NCI-H1417 (cell line): ENCODE measurements around the gene RHBDL1.

ENCODE experiments used
- DNase-seq, 3 experiments: peaks; one replicate each; lab custom pipeline; 2025; lab: John Stamatoyannopoulos, UW

The RHBDL1 gene

DNA sequence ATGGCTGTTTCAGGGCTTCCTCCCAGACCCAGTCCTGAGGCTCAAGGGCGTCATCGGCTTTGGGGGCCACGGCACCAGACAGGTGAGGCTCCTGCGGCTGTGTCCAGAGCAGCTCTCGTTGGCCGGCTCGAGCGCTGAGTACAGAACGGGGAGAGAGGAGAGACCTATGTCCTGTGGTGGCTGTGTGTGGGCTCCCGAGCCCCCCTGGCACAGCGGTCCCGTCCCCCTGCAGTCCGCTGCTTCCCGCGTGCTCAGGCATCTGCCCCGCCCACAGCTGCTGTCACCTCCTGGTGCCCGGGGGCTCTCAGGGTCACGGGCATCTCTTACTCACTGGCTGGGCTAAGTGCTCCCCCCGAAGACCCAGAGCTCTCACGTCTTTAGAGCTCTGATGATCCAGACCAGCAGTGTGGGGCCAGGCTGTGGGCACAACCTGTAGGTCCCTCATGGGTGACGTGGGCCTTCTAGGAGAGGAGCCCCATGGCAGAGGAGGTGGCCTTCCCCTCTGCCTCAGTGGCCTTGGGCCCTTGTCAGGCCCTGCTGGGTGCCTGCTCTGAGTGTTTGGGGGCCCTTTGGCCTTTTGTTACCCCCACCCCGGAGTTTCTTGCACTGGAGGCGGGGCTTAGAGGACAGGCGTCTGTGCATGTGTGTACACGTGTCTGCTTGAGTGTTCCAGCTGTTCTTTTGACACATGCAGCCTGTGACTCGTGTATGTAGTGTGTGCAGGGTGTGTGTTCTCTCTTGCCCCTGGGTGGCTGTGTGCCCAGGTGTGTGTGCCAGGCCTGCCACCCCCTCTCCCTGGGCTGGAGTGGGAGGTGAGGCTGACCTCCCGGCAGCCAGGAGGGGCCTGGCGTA, 22.8 kb upstream of the RHBDL1 start:
- DNase-seq, result no peak

DNA sequence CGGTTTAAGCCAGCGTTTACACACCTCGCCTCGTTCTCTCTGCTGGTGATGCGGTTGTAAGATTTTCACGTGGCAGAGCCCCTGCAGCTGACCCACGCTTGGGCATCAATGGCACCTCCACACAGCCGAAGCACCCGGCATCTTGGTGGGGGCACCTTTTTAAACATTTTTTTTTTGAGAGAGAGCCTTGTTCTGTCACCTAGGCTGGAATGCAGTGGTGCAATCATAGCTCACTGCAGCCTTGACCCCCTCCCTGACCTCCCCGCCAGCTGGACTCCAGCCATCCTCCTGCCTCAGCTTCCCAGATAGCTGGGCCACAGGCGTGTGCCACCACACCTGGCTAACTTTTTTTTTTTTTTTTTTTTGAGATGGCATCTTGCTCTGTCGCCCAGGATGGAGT, 21.4 kb upstream of the RHBDL1 start:
- DNase-seq, result no peak

DNA sequence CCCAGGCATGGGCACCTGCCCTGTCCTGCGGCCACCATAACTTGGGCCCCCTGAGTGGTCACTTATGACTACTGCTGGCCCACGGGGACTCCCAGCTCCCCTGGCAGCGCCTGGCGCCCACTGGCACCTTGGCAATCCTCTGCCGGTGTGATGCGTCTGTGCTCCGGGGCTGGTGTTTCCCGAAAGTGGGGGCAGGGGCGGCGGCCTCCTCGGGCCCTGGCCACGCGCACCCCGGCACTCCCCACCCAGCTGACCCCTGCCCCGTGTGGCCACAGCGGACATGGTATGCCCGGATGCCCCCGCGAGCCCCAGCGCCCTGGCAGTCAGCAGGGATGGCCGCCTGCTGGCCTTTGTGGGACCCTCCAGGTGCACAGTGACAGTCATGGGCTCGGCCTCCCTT, 18.0 kb upstream of the RHBDL1 start:
- no peak for DNase-seq

DNA sequence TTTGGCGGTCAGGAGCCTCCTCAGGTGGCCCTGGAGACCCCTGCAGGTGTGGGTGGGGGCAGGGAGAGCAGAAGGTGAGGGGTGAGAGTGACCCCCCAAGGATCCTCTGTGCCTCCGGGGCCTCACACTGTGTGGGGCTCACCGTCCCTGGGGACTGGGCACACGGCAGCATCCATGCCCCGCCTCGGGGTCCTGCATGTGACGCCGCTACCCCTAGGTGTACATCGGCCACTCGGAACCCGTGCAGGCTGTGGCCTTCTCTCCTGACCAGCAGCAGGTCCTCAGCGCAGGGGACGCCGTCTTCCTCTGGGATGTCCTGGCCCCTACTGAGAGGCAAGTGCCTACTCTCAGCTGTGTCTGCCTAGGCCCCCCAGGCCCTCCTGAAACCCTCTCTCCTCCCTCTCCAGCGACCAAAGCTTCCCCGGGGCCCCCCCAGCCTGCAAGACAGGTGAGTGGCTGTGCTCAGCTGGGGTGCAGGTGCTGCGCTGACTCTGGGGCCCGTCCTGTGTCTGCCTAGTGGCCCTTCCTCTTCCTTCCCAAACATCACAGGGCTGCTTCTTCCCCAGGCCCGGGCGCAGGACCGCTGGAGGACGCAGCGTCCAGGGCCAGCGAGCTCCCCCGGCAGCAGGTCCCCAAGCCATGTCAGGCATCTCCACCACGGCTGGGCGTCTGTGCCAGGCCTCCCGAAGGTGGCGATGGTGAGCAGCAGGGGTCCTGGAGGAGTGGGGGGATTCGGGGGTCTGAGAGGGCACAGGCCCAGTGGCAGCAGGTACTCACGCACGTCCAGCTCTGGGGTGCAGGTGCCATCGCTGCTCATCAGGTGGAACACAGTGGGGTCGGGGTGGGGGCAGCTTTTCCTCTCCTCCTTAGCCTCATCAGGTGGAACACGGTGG, 16.5 kb upstream of the RHBDL1 start:
- no peak for DNase-seq

DNA sequence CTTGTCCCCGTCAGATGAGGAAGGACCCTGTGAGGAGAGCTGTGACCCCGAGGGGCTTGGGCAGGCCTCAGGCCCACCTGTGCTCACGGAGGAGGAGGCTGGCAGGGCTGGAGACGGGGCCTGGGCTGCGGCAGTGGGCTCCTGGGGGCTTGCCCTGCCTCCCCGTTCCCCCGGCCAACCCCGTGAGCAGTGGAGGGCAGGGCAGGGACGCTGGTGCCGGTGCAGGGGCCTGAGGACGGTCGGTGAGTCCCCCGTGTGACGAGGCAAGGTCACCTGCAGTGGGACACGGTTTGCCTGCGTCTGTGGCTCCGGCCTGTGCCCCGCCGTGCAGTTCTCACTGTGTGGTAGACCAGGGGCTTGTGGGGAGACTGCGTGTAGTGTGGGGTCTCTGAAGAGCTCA, 15.9 kb upstream of the RHBDL1 start:
- DNase-seq, result no peak

DNA sequence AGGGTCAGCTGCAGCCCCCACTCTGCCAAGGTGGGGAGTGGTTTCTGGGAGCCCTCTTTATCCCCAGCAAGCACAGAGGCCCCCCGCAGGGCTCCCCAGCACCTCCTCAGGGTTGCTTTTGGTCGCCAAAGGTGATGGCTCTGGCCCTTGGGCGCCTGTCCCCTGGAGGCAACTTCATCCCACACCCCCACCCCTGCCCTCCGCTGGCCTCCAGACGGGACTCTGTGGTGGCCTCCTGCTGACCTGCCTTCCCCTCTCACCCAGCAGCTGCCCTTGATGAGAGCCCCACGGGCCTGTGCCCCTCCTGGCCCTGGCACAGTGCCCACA, 15.4 kb upstream of the RHBDL1 start:
- DNase-seq, result no peak

DNA sequence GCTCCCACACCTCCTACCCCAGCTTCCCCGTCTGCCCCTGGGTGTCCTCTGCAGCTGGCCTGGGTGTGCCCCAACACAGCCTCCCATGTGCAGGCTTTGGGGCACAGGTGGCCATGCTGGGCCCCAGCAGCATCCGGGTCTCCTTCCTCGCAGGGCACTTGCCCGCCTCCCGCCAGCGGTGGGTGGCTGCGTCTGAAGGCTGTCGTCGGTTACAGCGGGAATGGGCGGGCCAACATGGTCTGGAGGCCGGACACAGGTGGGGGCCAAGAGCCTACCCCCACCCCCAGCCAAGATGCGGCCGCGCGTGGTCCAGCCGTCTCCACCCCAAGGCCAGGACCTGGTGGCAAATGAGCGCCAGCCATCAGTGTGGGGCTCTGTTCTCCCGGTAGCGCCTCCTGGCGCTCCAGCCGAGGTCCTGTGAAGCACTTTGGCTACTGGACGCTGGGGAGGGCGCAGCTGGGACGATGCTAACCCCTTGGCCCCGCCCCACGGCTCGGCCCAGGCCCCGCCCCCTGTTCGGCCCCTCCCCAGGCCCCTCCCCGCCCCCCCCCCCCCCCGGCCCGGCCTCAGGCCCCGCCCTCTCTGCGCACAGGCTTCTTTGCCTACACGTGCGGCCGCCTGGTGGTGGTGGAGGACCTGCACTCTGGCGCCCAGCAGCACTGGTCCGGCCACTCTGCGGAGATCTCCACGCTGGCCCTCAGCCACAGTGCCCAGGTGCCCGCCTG, 14.8 kb upstream of the RHBDL1 start:
- peak; percentile 86 to 91 (median 89) for DNase-seq

DNA sequence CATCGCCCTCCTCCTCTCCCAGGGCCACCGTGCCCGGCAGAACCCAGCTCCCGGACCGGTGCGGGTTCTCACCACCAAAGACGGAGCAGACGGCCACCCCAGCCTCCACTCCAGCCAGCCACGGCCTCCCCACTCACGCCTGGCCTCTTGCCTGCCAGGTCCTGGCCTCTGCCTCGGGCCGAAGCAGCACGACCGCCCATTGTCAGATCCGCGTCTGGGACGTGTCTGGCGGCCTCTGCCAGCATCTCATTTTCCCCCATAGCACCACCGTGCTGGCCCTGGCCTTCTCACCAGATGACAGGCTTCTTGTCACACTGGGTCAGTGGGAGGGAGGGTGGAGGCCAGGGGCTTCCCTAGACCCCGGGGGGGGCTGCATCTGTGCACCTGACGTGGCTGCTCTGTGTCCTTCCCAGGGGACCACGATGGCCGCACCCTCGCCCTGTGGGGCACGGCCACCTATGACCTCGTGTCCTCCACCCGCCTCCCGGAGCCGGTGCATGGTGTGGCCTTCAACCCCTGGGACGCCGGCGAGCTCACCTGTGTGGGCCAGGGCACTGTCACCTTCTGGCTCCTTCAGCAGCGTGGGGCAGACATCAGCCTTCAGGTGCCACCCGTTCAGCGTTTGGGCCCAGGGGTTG, 14.2 kb upstream of the RHBDL1 start:
- no peak for DNase-seq

DNA sequence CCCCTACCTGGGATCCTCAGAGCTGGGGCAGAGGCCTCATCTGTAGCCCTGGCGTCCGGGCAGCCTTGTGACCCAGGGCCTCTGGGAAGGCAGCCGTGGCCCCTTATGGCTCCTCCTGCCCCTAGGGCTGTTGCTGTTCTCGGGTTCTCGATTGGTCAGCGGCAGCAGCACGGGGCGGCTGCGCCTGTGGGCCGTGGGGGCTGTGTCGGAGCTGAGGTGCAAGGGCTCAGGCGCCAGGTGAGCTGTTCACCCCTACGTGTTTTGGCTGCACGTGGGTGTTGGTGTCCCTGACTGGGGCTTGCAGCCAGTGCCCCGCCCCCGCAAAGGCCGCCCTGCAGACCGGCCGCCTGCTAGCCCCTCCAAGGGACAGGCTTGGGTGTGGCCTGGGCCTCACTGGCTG, 13.4 kb upstream of the RHBDL1 start:
- no peak for DNase-seq

DNA sequence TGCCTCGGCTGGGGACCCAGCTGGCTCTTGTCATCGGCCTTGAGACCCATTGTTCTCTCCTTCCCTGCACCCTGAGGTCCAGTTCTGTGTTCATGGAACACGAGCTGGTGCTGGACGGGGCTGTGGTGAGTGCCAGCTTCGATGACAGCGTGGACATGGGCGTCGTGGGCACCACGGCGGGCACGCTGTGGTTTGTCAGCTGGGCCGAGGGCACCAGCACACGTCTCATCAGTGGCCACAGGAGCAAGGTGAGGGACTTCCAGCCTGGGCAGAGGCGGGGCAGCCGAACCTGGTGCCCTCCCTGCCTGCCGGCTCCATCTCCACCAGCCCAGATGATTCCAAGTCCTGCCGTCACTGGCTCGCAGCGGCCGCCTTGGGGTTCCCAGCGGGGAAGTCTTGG, 12.9 kb upstream of the RHBDL1 start:
- no peak for DNase-seq

DNA sequence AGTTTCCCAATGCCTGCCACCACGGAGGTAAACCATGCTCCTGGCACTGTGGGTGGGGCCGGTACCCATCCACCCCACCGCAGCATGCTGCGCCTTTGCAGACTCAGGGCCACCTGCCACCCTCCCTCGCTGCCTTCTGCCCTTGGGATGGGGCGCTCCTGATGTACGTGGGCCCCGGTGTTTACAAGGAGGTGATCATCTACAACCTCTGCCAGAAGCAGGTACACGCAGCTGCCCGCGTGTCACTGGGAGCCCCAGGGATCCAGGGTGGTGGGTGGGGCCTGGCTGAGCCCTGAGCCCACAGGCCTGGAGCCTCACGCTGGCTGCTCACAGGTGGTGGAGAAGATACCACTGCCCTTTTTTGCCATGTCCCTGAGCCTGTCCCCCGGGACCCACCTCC, 8.9 kb upstream of the RHBDL1 start:
- DNase-seq, result no peak

DNA sequence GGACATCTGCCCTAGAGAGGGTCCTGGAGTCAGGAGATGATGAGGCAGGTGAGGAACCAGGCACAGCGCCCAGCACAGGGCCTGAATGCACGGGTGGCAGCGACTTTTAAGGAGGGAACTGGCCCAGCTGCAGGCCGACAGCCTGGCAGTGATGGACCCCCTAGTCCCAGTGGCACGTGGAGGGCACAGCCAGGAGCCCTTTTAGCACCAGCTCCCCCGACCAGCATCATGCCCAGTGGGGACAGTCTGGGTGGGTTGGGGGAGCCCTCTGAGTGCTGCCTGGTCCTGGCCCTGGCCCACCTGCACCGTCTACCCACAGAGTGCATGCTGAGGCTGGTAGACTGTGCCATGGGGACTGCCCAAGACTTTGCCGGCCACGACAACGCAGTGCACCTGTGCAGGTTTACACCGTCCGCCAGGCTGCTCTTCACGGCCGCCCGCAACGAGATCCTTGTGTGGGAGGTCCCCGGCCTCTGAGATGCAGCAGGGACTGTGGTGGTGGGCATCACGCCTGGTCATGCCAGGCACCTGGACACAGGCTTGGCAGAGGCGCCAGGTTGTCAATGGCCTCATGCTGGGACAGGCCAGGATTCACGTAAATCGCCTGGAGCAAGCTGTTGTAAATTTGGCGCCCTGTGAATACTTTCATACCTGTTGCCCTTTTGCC, 8.2 kb upstream of the RHBDL1 start:
- DNase-seq, result peak in 1 of 3 experiments; percentile 14

DNA sequence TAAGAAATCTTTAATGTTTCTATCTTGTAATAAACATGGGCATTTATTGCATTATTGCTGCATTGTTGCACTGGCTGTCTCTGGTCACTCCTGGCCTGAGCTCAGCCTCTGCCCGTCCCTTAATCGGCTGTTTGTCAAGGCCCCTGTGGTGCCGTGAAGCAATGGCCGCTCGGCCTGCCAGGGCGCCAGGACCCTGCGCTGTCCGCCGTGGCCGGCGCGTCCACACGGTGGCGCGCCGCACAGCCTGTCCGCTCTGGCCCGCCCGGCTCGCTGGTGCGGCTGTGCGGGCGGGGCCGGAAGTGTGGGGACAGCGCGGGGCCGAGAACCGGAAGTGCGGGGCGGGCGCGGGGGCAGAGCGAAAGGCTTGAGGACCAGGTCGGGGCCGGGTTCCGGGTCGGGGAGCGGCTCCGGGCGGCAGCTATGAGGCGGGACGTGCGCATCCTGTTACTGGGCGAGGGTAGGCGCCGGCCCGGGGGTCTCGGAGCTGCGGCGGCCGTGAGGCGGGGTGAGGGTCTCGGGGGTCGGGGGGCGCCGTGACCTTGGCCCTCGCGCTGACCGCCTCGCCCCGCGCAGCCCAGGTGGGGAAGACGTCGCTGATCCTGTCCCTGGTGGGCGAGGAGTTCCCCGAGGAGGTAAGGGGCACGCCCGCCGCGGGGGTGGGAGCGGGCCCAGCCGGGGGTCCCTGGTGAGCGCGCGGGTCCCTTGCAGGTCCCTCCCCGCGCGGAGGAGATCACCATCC, 7.5 kb upstream of the RHBDL1 start, which contains the start of gene RHOT2:
Gene RHOT2 (plus strand): TSS at position 353 of the 739 bp plus-strand sequence. CDS start 68 bp downstream, at position 421.
- DNase-seq, result peak; percentile 90 to 98 (median 93)

DNA sequence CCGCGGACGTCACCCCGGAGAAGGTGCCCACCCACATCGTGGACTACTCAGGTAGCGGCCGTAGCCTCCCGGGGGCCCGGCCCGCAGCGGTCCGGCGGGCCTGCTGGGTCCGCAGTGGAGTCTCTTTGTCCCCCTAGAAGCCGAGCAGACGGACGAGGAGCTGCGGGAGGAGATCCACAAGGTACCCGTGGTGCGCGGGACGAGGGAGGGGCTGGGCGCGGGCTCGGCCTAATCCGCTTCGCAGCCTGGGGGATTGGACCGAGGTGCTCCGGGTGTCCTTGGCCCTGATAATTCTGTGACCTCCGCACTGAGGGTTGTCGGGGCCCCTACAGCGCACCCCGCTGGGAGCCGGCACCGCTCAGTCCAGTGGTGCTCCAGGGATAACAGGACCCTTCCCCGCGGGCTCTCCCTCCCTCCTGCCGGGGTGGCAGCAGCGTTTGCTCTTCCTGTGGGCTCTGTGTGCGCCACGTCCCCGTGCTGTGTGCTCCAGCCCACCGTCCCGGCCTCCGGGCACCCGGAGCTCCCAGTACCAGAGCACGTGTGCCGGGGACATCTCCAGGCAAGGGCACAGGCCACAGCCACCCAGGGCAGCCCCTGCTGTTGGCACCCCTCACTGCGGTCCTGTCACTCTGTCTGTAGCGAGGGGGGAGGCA, 6.8 kb upstream of the RHBDL1 start:
- DNase-seq, result no peak

DNA sequence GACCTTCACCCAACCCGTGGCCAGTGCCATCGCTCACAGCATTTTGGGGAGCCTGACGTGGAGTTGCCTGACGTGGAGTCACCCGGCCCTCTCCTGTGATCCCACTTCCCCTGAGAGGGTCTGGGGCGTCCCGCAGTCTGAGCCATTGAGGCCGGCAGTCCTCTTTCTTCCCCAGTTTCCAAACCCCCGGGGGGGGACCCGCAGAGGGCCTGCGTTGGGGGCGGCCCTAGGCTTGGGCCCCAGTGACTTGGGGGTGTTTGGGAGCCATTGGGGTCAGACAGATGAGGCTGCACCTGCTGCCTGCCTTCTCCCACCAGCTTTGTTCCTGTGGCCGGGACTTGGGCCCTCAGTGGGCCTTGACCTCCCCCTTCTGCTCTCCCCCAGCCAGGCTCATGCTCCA, 5.8 kb upstream of the RHBDL1 start:
- DNase-seq, result no peak

DNA sequence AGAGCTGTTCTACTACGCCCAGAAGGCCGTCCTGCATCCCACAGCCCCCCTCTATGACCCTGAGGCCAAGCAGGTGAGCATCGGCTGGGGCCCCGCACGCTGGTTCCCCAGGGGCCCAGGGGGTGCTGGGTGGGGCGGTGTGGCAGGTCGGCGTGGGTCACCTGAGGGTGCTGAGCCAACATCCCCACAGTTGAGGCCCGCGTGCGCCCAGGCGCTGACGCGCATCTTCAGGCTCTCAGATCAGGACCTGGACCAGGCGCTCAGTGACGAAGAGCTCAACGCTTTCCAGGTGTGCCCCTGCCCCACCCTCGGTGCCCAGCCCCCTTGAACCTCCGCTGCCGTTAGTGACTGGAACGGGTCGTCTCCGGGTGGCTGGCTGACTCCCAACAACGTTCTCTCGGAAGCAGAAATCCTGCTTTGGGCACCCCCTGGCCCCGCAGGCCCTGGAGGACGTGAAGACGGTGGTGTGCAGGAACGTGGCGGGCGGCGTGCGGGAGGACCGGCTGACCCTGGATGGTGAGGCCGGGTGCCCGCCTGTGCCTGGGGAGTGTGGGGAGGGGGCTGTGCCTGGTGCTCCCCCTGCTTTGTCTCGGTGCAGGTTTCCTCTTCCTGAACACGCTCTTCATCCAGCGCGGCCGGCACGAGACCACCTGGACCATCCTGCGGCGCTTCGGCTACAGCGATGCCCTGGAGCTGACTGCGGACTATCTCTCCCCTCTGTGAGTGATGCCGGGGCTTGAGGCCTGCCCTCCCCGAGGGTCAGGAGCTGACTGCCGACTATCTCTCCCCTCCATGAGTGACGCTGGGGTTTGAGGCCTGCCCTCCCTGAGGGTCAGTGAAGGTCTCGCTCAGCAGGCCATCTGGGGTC, 4.8 kb upstream of the RHBDL1 start:
- DNase-seq, result no peak

DNA sequence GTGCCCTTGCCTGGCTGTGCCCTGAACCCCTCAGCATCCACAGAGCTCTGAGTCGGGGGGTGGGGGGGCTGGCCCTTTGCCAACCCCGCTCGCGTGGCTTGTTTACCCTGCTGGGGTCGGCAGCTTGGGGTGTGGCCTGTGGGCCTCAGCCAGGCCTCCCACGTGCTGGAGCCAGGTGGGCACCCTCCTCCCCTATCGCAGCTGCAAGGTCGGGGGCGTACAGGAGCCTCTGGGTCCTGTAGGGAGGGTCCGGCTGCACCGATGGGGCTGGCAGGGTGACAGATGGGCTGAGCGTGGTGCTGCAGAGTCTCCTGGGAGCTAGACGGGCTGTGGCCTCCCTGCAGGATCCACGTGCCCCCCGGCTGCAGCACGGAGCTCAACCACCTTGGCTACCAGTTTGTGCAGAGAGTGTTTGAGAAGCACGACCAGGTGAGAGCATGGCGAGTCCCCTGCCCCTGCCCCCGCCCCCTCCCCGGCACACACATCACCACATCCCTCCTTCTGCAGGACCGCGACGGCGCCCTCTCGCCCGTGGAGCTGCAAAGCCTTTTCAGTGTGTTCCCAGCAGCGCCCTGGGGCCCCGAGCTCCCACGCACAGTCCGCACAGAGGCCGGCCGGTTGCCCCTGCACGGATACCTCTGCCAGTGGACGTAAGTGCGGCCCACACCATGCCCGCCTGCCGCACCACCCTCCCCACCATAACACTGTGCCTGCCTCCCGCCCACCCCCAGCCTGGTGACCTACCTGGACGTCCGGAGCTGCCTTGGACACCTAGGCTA, 3.9 kb upstream of the RHBDL1 start:
- DNase-seq, result no peak

DNA sequence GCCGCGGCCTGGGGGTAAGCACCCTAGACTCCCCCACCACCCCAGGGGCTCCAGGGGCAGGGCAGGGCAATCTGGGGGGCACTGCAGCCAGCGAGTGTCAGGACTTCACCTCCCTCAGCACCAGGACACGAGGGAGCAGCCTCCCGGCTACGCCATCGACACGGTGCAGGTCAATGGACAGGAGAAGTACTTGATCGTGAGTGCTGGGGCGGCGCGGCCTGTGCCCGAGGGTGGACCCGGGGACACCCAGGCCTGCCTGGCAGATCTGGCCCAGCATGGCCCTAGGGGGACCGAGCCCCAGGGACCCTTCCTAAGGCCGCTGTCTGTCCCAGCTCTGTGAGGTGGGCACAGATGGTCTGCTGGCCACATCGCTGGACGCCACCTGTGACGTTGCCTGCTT, 3.1 kb upstream of the RHBDL1 start:
- DNase-seq, result no peak
